Panc1 (cell line): Measurements from ENCODE around the gene NETO1. TPM values are rescaled to one million over a fixed set of nuclear protein-coding genes. Genes with fewer than 3 reads are reported as not detected.

Source experiments
- ATAC-seq: fragments of 200-7000 bp; cut with Tn5 transposase; 2 replicates; pipeline ENCODE4 v1.9.1; 2020; ENCODE audit warnings: mild to moderate bottlenecking, moderate library complexity
- BruUV-seq: library from RNA; stranded (reverse); fragments of 400-500 nt; replicated peaks from 2 replicates; lab custom pipeline; 2021; lab: Mats Ljungman, UMichigan
- CTCF ChIA-PET: fragments of 300-600 bp; sonication (Branson Sonifier 250); formaldehyde crosslinking; loops from one replicate; lab custom pipeline; 2022; ENCODE audit warnings: antibody characterized with exemption; lab: Charles Lee
- POLR2A ChIA-PET: fragments of 300-600 bp; sonication (Branson Sonifier 250); formaldehyde crosslinking; loops from one replicate; lab custom pipeline; 2022; ENCODE audit warnings: antibody characterized with exemption; lab: Charles Lee
- DNase-seq: peaks from one replicate; pipeline ENCODE4 v3.0.0-alpha.2; 2010; ENCODE audit warnings: low read depth, low spot score
- H3K27ac ChIP-seq: 2 replicates; pipeline ENCODE4 v1.5.1; 2011; ENCODE audit warnings: mild to moderate bottlenecking, low read length, inconsistent platforms
- H3K27me3 ChIP-seq: fragments of 200-500 bp; sonication (Bioruptor generic); 2 replicates; pipeline ENCODE4 v1.6.0; 2014; ENCODE audit warnings: low read length, inconsistent platforms; ENCODE audit not compliant: control insufficient read depth, insufficient read depth
- H3K36me3 ChIP-seq: fragments of 200-500 bp; sonication (Bioruptor generic); 2 replicates; pipeline ENCODE4 v1.5.1; 2014; ENCODE audit warnings: inconsistent platforms, mild to moderate bottlenecking, low read length, moderate library complexity; ENCODE audit not compliant: control insufficient read depth, insufficient read depth
- H3K4me1 ChIP-seq: 2 replicates; pipeline ENCODE4 v1.5.1; 2011; ENCODE audit warnings: inconsistent platforms, mild to moderate bottlenecking, low read length, moderate library complexity; ENCODE audit not compliant: control insufficient read depth, insufficient read depth
- H3K4me3 ChIP-seq, 2 experiments: 2 replicates each; pipeline ENCODE4 v1.5.1; 2011 to 2012; ENCODE audit warnings: low read depth in 2 of 2, low read length in 2 of 2, mild to moderate bottlenecking in 2 of 2, inconsistent platforms in 1 of 2, moderate library complexity in 1 of 2
- H3K9me3 ChIP-seq: fragments of 200-500 bp; sonication (Bioruptor generic); 2 replicates; pipeline ENCODE4 v1.5.1; 2014; ENCODE audit warnings: low read depth, mild to moderate bottlenecking, inconsistent platforms, low read length, moderate library complexity; ENCODE audit not compliant: control insufficient read depth, insufficient read depth
- CTCF ChIP-seq: fragments of 450-650 bp; IDR thresholded peaks from 2 replicates; pipeline ENCODE4 v1.5.1; 2017; ENCODE audit warnings: mild to moderate bottlenecking
- POLR2AphosphoS5 ChIP-seq: IDR thresholded peaks from 2 replicates; pipeline ENCODE4 v1.6.1; 2012; ENCODE audit warnings: mild to moderate bottlenecking, low read depth, low read length, moderate library complexity
- SIN3A ChIP-seq: IDR thresholded peaks from 2 replicates; pipeline ENCODE4 v1.6.1; 2012; ENCODE audit warnings: low read depth, mild to moderate bottlenecking, low read length, moderate library complexity, borderline replicate concordance; ENCODE audit not compliant: insufficient read depth
- TCF7L2 ChIP-seq: IDR thresholded peaks from 2 replicates; pipeline ENCODE4 v1.6.1; 2011; ENCODE audit warnings: mild to moderate bottlenecking, low read depth, low read length, inconsistent platforms
- in situ Hi-C: cut with HindIII; loops from 2 replicates; pipeline ENCODE4 v1.10.0; 2016; ENCODE audit warnings: low sequenced_read_pairs, low pct_unique_long_range_greater_than_20kb
- intact Hi-C: fragments of 100-400 bp; cut with micrococcal nuclease; formaldehyde crosslinking; loops from one replicate; pipeline ENCODE4 v1.10.0; 2022; ENCODE audit not compliant: unreplicated experiment
- total RNA-seq: library from RNA; stranded (reverse); gene quantifications from one replicate; pipeline ENCODE4 v1.2.1, GENCODE V29; 2021; ENCODE audit not compliant: unreplicated experiment
- TF ChIP-seq, protein P1 (sequence below), 2 experiments: IDR thresholded peaks; 2 replicates each; pipeline ENCODE4 v1.6.1; 2011 to 2012; ENCODE audit warnings: low read depth in 2 of 2, control low read depth in 1 of 2, low read length in 1 of 2, mild to moderate bottlenecking in 1 of 2, moderate library complexity in 1 of 2; ENCODE audit not compliant: insufficient read depth in 1 of 2

Gene NETO1
- total RNA-seq, 1 experiment from 2014 or later = not detected

DNA sequence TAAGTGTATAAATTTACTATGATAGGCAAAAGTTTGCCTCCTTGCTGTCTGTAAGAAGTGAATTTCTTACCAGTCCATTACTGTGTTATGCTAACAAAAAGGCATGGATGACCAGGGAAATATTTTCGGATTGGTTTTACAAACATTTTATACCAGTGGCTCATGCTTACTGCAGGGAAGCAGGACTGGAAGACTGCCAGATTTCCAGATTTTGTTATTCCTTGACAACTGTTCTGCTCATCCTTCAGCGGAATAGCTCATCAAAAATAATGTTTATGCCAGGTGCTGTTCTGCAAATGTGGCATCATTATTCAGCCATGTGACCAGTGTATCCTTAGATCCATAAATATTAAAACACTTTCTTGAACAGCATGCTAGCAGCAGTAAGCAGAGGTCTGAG is 40.4 kb upstream of the NETO1 start:
- H3K36me3 ChIP-seq = no peaks in the 10 kb centered on the region
- in situ Hi-C loops = no loop called here
- DNase-seq (no peak), ATAC-seq (no peak)
- CTCF ChIA-PET = no interaction called here
- no peaks in the 10 kb centered on the region for H3K9me3 ChIP-seq
- no TSS peak for BruUV-seq
- H3K4me3 ChIP-seq = no peak overlapping the region
- H3K27ac ChIP-seq = no peak overlapping the region
- H3K4me1 ChIP-seq = no peaks in the 10 kb centered on the region
- no peaks in the 10 kb centered on the region for H3K27me3 ChIP-seq
- TF ChIP-seq TCF7L2 (no peak), CTCF (no peak), POLR2AphosphoS5 (no peak)
- TF ChIP-seq, protein P1, sequence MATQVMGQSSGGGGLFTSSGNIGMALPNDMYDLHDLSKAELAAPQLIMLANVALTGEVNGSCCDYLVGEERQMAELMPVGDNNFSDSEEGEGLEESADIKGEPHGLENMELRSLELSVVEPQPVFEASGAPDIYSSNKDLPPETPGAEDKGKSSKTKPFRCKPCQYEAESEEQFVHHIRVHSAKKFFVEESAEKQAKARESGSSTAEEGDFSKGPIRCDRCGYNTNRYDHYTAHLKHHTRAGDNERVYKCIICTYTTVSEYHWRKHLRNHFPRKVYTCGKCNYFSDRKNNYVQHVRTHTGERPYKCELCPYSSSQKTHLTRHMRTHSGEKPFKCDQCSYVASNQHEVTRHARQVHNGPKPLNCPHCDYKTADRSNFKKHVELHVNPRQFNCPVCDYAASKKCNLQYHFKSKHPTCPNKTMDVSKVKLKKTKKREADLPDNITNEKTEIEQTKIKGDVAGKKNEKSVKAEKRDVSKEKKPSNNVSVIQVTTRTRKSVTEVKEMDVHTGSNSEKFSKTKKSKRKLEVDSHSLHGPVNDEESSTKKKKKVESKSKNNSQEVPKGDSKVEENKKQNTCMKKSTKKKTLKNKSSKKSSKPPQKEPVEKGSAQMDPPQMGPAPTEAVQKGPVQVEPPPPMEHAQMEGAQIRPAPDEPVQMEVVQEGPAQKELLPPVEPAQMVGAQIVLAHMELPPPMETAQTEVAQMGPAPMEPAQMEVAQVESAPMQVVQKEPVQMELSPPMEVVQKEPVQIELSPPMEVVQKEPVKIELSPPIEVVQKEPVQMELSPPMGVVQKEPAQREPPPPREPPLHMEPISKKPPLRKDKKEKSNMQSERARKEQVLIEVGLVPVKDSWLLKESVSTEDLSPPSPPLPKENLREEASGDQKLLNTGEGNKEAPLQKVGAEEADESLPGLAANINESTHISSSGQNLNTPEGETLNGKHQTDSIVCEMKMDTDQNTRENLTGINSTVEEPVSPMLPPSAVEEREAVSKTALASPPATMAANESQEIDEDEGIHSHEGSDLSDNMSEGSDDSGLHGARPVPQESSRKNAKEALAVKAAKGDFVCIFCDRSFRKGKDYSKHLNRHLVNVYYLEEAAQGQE (IDR thresholded peaks at IDR 0.05; ENCODE audit: insufficient read depth in 1 of 2, low read depth in 2 of 2, low read length in 1 of 2) = no peak
- intact Hi-C loops = no loop called here
- POLR2A ChIA-PET = no interaction called here

DNA sequence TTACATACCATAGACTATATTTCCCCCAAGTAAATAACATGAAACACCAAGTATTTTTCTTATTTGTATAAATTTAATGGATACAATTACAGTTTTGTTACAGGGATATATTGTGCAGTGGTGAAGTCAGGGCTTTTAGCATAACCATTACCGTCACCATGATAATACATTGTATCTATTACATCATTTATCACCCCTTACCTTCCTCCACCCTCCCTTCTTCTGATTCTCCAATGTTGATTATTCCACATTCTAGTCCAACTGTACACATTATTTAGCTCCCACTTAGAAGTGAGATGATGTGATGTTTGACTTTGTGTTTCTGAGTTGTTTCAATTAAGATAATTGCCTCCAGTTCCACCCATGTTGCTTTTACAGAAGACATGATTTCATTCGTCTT is 35.2 kb upstream of the NETO1 start:
- ATAC-seq = no peak

More for the DNA sequence above, 35.2 kb upstream of the NETO1 start:
- Histone ChIP-seq H3K4me1 (no peaks in the 10 kb centered on the region), H3K4me3 (no peak overlapping the region), H3K9me3 (no peaks in the 10 kb centered on the region), H3K36me3 (no peaks in the 10 kb centered on the region), H3K27ac (no peak overlapping the region), H3K27me3 (no peaks in the 10 kb centered on the region)
- ChIA-PET POLR2A (no interaction called here), CTCF (no interaction called here)
- TF ChIP-seq TCF7L2 (no peak), CTCF (no peak), POLR2AphosphoS5 (no peak), SIN3A (no peak)
- intact Hi-C loops = no loop called here
- in situ Hi-C loops = no loop called here
- no peak for DNase-seq
- no TSS peak for BruUV-seq
